Limb (tissue), 2 donors: ENCODE data around the gene LRP8.
A peak's percentile ranks its signal among the peaks of the same experiment; 100 is the strongest.

Experiments
- DNase-seq, 2 donors: peaks; one replicate each; pipeline ENCODE4 v3.0.0-alpha.2; 2016; ENCODE audit errors: extremely low spot score in 2 of 2

Gene LRP8

DNA sequence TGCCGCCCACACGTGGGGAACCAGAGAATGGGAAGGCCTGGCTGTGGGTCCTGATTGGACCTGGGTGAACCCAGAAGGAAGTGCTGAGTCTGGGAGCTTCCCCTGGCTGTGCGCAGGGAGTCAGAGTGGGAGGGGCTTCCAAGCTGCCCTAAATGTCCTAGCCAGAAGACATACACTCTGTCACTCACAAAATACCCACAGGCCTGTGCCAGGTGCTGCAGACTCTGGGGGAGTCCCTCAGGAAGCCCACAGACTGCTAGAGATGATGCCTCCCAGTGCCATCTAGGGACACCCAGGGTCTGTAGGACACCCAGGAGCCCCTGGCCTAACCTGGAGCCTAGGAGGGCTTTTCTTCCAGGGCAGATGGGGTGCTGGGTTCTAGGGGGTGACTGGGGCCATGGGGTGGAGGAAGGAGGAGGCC lies 33.7 kb upstream of the LRP8 start:
- peak in 1 of 2 donors; percentile 7 for DNase-seq

DNA sequence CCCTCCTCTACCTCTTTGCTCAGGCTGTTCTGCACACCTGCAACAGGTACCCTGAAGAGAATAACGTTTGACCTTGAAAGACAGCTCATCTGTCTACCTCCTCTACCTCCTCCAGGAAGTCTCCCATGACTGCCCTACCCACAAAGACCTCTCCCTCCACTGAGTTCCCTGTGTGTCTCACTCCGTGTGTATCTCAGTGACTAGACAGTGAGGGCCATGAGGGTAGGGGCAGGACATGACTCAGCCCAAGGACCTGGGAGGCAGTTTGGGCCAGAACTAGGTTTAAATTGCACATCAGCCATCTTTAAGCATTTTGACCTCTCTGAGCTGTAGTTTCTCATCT lies 32.0 kb upstream of the LRP8 start:
- peak in 1 of 2 donors; percentile 3 for DNase-seq

GRCh38 chr1:53359225-53359933 lies 31.5 kb upstream of the LRP8 start:
- peak in 1 of 2 donors; percentile 10 for DNase-seq

- DNase-seq: no peak
Observed at GRCh38 chr1:53356637-53357036, 28.8 kb upstream of the LRP8 start.

DNA sequence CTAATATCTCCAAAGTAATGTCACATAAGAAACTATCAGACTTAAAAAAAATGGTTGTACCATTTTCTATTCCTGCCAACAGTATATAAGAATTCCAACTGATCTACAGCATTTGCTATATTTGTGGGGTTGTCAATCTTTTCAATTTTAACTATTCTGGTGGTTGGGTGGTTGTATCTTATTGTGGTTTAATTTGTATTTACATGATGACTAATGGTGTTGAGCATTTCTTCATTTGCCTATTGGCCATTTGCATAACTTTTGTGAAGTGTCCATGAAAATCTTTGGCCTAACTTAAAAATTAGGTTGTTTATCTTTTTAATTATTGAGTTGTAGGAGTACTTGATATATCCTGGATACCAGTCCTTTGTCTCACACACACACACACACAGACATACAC lies 26.2 kb upstream of the LRP8 start:
- DNase-seq: no peak

- DNase-seq: no peak
Observed at GRCh38 chr1:53352561-53352960, 24.7 kb upstream of the LRP8 start.

DNA sequence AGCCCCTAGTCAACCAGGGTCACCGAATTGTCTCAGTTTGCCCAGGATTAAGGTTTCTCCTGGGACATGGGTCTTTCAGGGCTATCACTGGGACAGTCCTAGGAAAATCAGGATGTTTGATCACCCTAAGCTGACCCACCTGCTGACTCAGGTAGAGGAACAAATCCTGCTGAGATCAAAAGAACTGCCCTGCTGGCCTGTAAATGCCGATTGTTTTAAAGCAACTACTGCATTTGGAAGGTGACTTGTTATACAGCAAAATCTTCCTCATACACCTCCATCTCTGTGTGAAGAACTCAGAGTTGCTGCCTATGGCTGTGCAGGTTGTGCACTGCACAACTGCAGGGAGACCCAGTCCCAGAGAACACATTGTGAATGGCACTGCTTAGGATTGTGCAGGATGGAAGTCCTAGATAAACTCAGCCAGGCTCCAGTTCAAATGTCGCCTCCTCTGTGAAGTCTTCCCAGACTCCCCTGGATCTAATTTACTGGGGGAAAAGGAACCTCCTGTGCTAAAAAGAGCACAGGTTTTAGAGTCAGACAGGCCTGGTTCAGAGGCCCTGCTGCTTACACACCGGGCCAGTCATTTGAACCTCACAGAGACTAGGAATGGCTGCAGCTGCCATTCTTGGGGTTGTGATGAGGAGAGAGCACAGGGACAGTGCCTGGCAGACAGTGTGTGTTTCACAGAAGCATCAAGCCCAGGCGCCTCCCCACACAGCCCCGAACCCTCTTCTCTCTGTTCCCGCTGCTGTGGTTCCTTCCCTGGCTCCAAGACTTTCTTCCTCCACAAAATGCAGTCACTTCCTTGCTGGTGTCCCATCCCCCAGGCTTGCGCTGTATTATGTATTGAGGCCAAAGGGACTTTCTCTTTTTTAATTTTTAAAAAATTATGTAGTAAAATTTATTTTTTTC lies 23.2 kb upstream of the LRP8 start:
- peak in 1 of 2 donors; percentile 5 for DNase-seq

DNA sequence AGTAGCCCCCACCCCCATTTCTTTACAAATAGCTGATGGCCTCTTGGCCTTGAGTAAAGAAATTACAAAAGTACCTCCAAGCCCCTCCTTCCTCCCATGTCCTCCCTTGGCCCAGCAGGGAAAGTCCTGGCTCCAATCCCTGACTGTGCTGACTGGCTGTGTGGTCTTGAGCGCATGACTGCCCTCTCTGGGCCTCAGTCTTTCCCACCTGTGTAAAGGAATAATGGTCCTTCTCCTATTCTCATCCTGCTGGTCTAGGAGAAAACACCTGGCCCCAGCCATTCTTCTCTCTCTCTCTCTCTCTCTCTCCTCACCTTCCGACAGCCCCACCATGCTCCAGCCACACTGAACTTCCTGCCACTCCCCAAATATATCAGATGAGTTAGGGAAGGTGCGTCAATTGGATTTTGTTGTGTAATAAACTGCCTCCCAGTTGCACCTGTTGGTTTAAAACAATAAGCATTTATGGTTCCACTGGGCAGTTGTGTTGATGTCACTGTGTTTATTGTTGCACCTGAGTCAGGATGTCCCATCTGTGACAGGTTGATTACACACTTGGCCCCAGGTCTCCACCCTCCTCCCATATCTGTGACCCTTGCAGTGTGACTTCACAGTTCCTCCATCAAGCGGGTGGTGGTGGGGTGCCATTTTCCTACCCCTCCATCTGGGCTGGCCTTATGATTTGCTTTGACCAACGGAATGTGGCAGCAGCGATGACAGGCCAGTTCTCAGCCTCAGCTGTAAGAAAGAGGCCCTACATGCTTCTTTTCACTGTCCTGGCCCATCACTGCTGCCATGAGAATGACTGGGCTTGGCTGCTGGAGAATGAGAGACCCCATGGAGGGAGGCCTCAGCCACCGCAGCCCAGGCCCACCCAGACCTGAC lies 22.3 kb upstream of the LRP8 start:
- DNase-seq: peak in 1 of 2 donors; percentile 9

DNA sequence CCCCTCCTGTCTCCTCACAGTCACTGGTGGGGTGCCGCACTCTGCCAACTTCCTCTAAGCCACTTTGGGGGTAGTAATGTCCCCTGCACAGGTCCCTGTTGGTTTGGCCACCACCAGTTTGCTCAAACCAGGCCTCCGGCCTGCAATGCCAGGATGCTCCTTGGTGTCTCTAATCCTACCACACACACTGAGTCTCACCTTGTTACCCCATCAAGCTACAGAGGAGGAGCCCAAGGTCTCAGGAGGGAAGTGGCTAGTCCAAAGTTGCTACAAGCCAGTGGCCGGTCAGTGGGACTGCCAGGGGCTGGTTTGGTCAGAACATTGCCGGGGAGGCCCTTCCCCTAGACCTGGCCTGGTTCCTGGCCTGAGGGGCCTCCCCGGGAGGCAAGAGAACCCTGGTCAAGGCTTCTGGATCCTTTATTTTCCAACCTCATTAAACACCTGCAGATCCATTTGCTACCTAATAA lies 21.5 kb upstream of the LRP8 start:
- DNase-seq: peak in 1 of 2 donors; percentile 15

DNA sequence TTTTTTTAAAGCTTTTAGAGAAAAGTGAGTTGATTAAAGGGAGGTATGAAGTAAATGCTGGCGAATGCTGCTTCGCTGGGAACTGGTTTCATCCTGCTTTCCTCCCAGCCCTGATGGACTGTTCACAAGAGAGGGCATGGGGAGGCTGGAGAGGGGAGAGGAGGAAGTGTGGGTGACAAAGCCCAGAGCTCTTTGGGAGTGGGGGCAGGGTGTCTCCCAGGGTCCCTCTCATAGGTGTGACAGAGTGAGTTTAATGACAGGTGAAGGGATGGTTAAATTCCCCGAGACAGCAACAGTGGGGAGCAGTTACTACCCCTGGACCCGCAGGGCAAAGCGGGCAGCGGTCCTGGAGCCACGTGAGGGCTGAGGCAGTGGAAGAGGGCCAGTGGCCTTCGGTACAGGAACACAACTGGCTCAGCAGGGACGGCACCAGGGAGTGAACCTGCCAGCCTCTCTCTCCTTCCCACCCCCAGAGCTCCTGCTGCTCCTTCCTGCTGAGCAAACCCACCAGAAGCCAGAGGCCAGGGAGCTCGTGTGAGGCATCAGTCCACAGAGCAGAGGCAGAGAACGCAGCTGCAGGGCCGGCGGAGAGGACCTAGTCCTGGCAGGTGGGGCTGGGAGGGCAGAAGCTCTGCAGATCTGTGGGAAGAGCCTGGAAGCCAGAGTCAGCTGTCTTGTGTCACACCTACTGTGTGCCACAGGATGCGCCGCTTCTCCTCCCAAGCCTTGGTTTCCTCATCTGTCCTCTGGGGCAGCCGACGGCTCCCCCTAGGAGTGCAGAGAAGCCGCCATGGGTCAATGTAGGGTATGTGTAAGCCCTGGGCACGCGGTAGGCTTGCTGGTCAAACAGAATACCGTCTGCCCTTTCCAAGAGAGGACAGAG lies 20.9 kb upstream of the LRP8 start:
- peak in 1 of 2 donors; percentile 14 for DNase-seq

GRCh38 chr1:53346814-53347176 lies 18.9 kb upstream of the LRP8 start:
- no peak for DNase-seq

- peak in 1 of 2 donors; percentile 32 for DNase-seq
Observed at GRCh38 chr1:53345996-53346813, 18.3 kb upstream of the LRP8 start.

DNA sequence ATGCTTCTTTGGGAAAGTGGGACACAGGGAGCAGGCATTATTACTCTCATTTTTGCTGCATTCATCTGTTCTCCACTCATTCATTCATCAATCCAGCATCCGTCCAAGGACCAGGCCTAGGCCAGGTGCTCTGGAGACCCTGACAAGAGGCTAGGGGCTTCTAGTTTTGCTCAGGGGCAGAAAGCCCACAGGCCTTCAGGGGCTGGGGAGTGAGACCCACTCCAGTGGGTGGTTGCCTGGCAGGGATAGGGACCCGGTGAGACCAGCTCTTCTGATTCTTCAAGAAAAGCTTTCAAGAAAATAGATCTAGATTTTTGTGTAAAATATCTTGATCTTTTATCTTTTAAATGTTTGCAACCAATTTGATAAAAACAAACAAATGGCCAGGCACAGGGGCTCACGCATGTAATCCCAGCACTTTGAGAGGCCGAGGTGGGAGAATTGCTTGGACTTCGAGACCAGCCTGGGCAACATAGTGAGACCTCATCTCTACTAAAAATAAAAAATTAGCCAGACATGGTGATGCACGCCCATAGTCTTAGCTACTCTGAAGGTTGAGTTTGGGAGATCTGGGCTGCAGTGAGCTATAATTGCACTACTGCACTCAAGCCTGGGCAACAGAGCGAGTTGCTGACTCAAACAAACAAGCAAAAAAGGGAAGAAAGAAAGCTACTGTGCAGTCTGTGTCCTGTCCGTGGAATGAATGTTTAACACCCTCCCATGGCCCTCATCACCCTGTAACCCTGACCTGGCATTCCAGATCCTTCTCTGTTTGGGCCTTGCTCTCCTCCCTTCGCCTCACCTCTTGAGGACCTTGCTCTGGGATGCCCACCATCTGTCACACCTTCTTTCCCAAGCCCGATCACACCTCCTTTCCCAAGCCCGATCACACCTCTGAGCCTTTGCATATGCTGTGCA lies 17.3 kb upstream of the LRP8 start:
- peak in 1 of 2 donors; percentile 15 for DNase-seq

- peak in 1 of 2 donors; percentile 13 for DNase-seq
Observed at GRCh38 chr1:53343831-53344668, 16.2 kb upstream of the LRP8 start.

GRCh38 chr1:53342735-53343470 lies 15.0 kb upstream of the LRP8 start:
- DNase-seq: peak in 1 of 2 donors; percentile 10

GRCh38 chr1:53341961-53342707 lies 14.3 kb upstream of the LRP8 start:
- peak in 1 of 2 donors; percentile 17 for DNase-seq
